Testis (tissue), 3 donors: ENCODE results near the gene CCR1. TPM values are rescaled to one million over a fixed set of nuclear protein-coding genes. Genes with fewer than 3 reads are reported as not detected.

Experiments
- DNase-seq: peaks from one replicate; pipeline ENCODE4 v3.0.0-alpha.2; 2019
- H3K27ac ChIP-seq, 2 donors: fragments of 200-600 bp; sonication (generic); one replicate each; pipeline ENCODE4 v1.5.1; 2019
- H3K27me3 ChIP-seq: fragments of 200-600 bp; sonication (generic); one replicate; pipeline ENCODE4 v1.5.1; 2019
- H3K36me3 ChIP-seq: fragments of 200-600 bp; sonication (generic); one replicate; pipeline ENCODE4 v1.5.1; 2017; ENCODE audit warnings: low read depth; ENCODE audit errors: missing control alignments
- H3K4me1 ChIP-seq: fragments of 200-600 bp; sonication (generic); one replicate; pipeline ENCODE4 v1.5.1; 2019
- H3K4me3 ChIP-seq, 2 donors: fragments of 200-600 bp; sonication (generic); one replicate each; pipeline ENCODE4 v1.5.1; 2017 to 2019
- H3K9me3 ChIP-seq: fragments of 200-600 bp; sonication (generic); one replicate; pipeline ENCODE4 v1.5.1; 2017
- POLR2A ChIP-seq: fragments of 450-650 bp; IDR thresholded peaks from one replicate; pipeline ENCODE4 v1.6.1; 2017; ENCODE audit warnings: antibody characterized with exemption, mild to moderate bottlenecking, moderate library complexity
- WGBS, 2 donors: methylation state at CpG; one replicate each; pipeline ENCODE4 v1.1.5; 2018; 5-methylcytosine and 5-hydroxymethylcytosine counted together
- intact Hi-C: fragments of 100-400 bp; cut with DNase I; formaldehyde crosslinking; loops from one replicate; pipeline ENCODE4 v1.15.1; 2023; ENCODE audit warnings: low total_unique reads
- polyA plus RNA-seq: library from polyadenylated mRNA; stranded (reverse); fragments of 350-450 nt; fragmentation: Illumina TruSeq; extraction: RNeasy Lipid Tissue Mini Kit (QIAGEN cat#74804); gene quantifications from one replicate; pipeline ENCODE4 v1.2.3, GENCODE V29; 2014; ENCODE audit warnings: low read depth, low replicate concordance; ENCODE audit not compliant: insufficient read depth
- total RNA-seq, 2 donors: library from RNA; depleted of rRNA; stranded (reverse); fragments of >200 nt; gene quantifications; one replicate each; pipeline ENCODE4 v1.2.3, GENCODE V29; 2016
- TF ChIP-seq, protein P1 (sequence below), 3 experiments: fragments of 450-650 bp in 2 of 3; fragments of 200-600 bp in 1 of 3; sonication (generic) in 1 of 3; IDR thresholded peaks; one replicate each; pipeline ENCODE4 v1.5.1; 2016 to 2019; ENCODE audit warnings: antibody characterized with exemption in 3 of 3, mild to moderate bottlenecking in 2 of 3, moderate library complexity in 1 of 3

CCR1 gene
- total and polyA plus RNA-seq, 3 donors from 2014 or later: 0.16 to 4.9 (median 1.8) TPM

DNA sequence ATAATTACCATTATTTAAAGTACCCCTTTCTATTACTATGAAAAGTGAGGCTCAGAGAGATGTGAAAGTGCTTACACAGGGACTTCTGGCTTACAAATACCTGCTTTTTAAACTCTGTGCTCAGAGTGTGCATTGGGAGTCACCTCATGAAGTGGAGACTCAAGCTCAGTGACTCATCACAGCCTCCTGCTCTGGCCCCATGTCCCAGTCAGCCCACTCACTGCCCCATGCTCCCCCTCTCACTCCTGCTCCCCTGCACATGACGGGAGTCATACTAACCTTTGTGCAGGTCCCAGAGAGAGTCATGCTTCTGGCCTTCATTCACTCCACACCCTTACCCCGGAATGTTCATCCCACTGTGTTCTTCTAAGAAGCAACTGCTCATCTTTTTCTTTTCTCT is 20.2 kb downstream of the CCR1 start:
- WGBS, 2 donors: 87 to 93% methylated on average over 2 of the region's 2 CpGs
- intact Hi-C loops: no loop called here
- no peak for DNase-seq
- Histone ChIP-seq H3K36me3 (no peaks in the 10 kb centered on the region), H3K4me3 (no peak overlapping the region), H3K27me3 (no peaks in the 10 kb centered on the region), H3K27ac (no peak overlapping the region), H3K4me1 (no peaks in the 10 kb centered on the region), H3K9me3 (no peaks in the 10 kb centered on the region)
- TF ChIP-seq, protein P1, sequence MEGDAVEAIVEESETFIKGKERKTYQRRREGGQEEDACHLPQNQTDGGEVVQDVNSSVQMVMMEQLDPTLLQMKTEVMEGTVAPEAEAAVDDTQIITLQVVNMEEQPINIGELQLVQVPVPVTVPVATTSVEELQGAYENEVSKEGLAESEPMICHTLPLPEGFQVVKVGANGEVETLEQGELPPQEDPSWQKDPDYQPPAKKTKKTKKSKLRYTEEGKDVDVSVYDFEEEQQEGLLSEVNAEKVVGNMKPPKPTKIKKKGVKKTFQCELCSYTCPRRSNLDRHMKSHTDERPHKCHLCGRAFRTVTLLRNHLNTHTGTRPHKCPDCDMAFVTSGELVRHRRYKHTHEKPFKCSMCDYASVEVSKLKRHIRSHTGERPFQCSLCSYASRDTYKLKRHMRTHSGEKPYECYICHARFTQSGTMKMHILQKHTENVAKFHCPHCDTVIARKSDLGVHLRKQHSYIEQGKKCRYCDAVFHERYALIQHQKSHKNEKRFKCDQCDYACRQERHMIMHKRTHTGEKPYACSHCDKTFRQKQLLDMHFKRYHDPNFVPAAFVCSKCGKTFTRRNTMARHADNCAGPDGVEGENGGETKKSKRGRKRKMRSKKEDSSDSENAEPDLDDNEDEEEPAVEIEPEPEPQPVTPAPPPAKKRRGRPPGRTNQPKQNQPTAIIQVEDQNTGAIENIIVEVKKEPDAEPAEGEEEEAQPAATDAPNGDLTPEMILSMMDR (IDR thresholded peaks at IDR 0.05): no peak
- no peak for TF ChIP-seq POLR2A

DNA sequence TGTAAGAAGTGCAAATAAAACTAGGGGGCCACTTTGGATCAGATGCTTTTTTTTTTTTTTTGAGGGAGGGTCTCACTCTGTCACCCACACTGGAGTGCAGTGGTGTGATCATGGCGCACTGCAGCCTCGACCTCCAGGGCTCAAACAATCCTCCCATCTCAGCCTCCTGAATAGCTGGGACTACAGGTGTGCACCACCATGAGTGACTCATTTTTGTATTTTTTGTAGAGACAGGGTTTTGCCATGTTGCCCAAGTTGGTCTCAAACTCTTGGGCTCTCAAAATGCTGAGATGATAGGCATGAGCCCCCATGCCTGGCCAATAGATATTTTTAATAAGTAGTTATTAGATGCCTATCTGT is 20.8 kb downstream of the CCR1 start:
- H3K36me3 ChIP-seq: no peaks in the 10 kb centered on the region
- TF ChIP-seq POLR2A: no peak
- TF ChIP-seq, protein P1 (IDR thresholded peaks at IDR 0.05): no peak
- intact Hi-C loops: no loop called here
- H3K27ac ChIP-seq: no peak overlapping the region
- no peaks in the 10 kb centered on the region for H3K9me3 ChIP-seq
- no peak overlapping the region for H3K4me3 ChIP-seq
- no peak for DNase-seq
- H3K27me3 ChIP-seq: no peaks in the 10 kb centered on the region
- WGBS, 2 donors: 92 to 94% methylated on average over 2 of the region's 2 CpGs
- no peaks in the 10 kb centered on the region for H3K4me1 ChIP-seq

DNA sequence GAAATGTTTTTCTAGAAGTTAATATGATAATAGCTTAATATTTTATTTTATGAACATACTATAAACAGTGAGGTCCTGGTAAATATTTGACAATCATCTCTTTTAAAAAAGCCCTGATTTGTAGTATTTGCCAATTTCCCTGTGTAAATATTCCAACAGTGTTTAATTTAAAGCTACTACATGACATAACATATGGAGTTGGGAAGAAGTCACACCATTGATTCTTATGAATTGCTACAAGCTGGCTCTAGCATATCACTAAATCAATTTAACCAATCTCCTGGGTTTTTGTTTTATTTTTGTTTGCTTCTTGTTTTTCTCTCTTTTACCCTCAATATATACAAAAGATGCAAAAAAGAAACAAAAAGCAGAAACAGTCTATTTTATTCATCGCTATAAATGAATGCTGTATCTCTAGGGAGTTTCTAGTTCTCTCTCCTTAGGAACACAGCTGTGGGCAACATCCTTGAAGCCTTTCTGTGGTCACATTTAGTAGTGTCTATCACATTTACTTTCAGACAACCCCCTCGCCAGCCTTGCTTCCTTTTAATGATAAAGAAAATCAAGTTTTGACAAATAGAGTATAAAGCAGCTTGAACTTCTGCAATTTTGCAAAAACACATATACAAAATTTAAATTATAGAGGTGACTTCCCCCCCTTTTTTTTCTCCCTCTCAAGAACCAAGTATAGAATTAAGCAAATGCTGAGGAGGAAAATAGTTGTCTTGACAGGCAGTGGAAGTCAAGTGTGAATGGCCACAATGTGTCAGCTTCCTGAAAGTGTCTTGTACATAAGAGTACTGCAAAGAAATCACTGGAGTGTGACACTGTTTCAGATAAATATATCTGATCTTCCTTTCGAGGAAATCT is 21.4 kb downstream of the CCR1 start:
- no peaks in the 10 kb centered on the region for H3K9me3 ChIP-seq
- H3K36me3 ChIP-seq: no peaks in the 10 kb centered on the region
- H3K27ac ChIP-seq: no peak overlapping the region
- no peak for DNase-seq
- no peaks in the 10 kb centered on the region for H3K4me1 ChIP-seq
- intact Hi-C loops: no loop called here
- H3K27me3 ChIP-seq: no peaks in the 10 kb centered on the region
- WGBS, 2 donors: 46 to 50% methylated on average over 3 of the region's 3 CpGs
- no peak overlapping the region for H3K4me3 ChIP-seq
- TF ChIP-seq, protein P1 (IDR thresholded peaks at IDR 0.05): no peak
- TF ChIP-seq POLR2A: no peak

DNA sequence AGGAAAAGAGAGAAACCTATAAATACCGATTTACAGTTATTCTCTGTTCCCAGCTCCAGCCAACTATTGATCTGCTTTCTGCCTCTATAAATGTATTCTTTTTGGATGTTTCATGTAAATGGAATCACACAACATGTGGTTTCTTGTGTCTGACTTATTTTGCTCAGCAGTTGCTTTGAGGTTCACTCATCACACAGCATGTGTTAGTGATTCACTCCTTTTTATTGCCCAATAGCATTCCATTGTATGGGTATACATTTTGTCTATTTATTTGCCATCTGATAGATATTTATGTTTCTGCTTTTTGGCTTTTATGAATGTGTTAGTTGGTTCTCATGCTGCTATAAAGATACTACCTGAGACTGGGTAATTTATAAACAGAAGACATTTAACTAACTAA is 23.6 kb downstream of the CCR1 start:
- no peak overlapping the region for H3K27ac ChIP-seq
- TF ChIP-seq POLR2A: no peak
- TF ChIP-seq, protein P1 (IDR thresholded peaks at IDR 0.05): no peak
- H3K9me3 ChIP-seq: no peaks in the 10 kb centered on the region
- DNase-seq: no peak
- H3K36me3 ChIP-seq: no peaks in the 10 kb centered on the region
- no peak overlapping the region for H3K4me3 ChIP-seq
- 72 to 100% methylated on average over 1 of the region's 1 CpG for WGBS, 2 donors
- intact Hi-C loops: no loop called here
- H3K27me3 ChIP-seq: no peaks in the 10 kb centered on the region
- no peaks in the 10 kb centered on the region for H3K4me1 ChIP-seq

DNA sequence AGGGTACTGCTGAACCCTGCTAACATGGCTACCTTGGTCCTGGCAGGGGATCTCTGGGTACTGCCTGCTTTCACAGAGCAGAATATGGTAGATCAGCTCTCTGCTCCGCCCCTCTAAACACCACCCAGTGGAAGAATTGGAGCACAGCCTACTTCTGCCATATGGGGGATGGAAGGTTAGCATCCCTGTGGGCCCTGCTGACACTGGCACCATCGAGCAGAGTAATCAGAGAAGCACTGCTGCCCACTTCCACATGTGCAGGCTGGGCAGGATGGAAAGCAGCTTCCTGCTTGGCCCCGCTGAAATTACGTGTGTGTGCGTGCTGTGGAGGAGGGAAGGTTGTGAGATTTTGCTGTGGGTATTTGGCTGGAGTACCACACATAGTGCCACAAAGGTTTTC is 24.8 kb downstream of the CCR1 start:
- no peak for TF ChIP-seq POLR2A
- TF ChIP-seq, protein P1 (IDR thresholded peaks at IDR 0.05): no peak
- Histone ChIP-seq H3K36me3 (no peaks in the 10 kb centered on the region), H3K27ac (no peak overlapping the region), H3K4me3 (no peak overlapping the region), H3K4me1 (no peaks in the 10 kb centered on the region), H3K9me3 (no peaks in the 10 kb centered on the region), H3K27me3 (no peaks in the 10 kb centered on the region)
- no peak for DNase-seq
- intact Hi-C loops: no loop called here
- 71 to 84% methylated on average over 3 to 5 of the region's 5 CpGs for WGBS, 2 donors
